H9 (cell line): ENCODE data around the gene SNAP47. TPM values are rescaled to one million over a fixed set of nuclear protein-coding genes. Genes with fewer than 3 reads are reported as not detected.

Experiments used
- DNase-seq: peaks from one replicate; pipeline ENCODE4 v3.0.0-alpha.2; 2017
- H2AFZ ChIP-seq: one replicate; pipeline ENCODE4 v1.6.1; 2013; ENCODE audit warnings: mild to moderate bottlenecking, low read length, control low read depth, moderate library complexity
- H2AK5ac ChIP-seq: 2 replicates; pipeline ENCODE4 v1.6.1; 2013; ENCODE audit warnings: low read length, control low read depth, mixed read lengths; ENCODE audit not compliant: insufficient read length
- H2BK120ac ChIP-seq: one replicate; pipeline ENCODE4 v1.6.1; 2013; ENCODE audit warnings: low read depth, mild to moderate bottlenecking, low read length, control low read depth, inconsistent platforms; ENCODE audit not compliant: poor library complexity, severe bottlenecking
- H2BK12ac ChIP-seq: 2 replicates; pipeline ENCODE4 v1.6.1; 2013; ENCODE audit warnings: low read length, control low read depth, mixed read lengths, low read depth; ENCODE audit not compliant: insufficient read length
- H2BK15ac ChIP-seq: 2 replicates; pipeline ENCODE4 v1.6.1; 2013; ENCODE audit warnings: low read depth, low read length, control low read depth
- H2BK20ac ChIP-seq: one replicate; pipeline ENCODE4 v1.6.1; 2013; ENCODE audit warnings: low read depth, mild to moderate bottlenecking, low read length, control low read depth, inconsistent platforms; ENCODE audit not compliant: poor library complexity, severe bottlenecking
- H2BK5ac ChIP-seq: 2 replicates; pipeline ENCODE4 v1.6.1; 2013; ENCODE audit warnings: low read length, control low read depth, mixed read lengths; ENCODE audit not compliant: insufficient read length
- H3K14ac ChIP-seq: 2 replicates; pipeline ENCODE4 v1.6.1; 2013; ENCODE audit warnings: low read length, control low read depth; ENCODE audit not compliant: insufficient read depth
- H3K18ac ChIP-seq: 2 replicates; pipeline ENCODE4 v1.6.1; 2013; ENCODE audit warnings: low read depth, mild to moderate bottlenecking, mixed read lengths, low read length, control low read depth; ENCODE audit not compliant: insufficient read length
- H3K23ac ChIP-seq: 2 replicates; pipeline ENCODE4 v1.6.1; 2013; ENCODE audit warnings: low read length, control low read depth, mixed read lengths, low read depth; ENCODE audit not compliant: insufficient read length
- H3K23me2 ChIP-seq: 2 replicates; pipeline ENCODE4 v1.6.1; 2013; ENCODE audit warnings: low read depth, mild to moderate bottlenecking, mixed read lengths, low read length, control low read depth; ENCODE audit not compliant: insufficient read length, poor library complexity, severe bottlenecking
- H3K27ac ChIP-seq: 2 replicates; pipeline ENCODE4 v1.5.1; 2013; ENCODE audit warnings: low read length, control low read depth, mixed read lengths, low read depth; ENCODE audit not compliant: insufficient read length
- H3K27me3 ChIP-seq: 2 replicates; pipeline ENCODE4 v1.6.1; 2013; ENCODE audit warnings: low read length, control low read depth, inconsistent platforms; ENCODE audit not compliant: insufficient read depth
- H3K4ac ChIP-seq: 2 replicates; pipeline ENCODE4 v1.6.1; 2013; ENCODE audit warnings: low read depth, mild to moderate bottlenecking, control low read depth, inconsistent platforms, low read length, moderate library complexity
- H3K4me1 ChIP-seq: 2 replicates; pipeline ENCODE4 v1.6.1; 2013; ENCODE audit warnings: low read length, control low read depth, inconsistent platforms; ENCODE audit not compliant: insufficient read depth
- H3K4me2 ChIP-seq: 2 replicates; pipeline ENCODE4 v1.6.1; 2013; ENCODE audit warnings: low read length, control low read depth, mixed read lengths; ENCODE audit not compliant: insufficient read length, insufficient read depth
- H3K56ac ChIP-seq: 2 replicates; pipeline ENCODE4 v1.6.1; 2013; ENCODE audit warnings: low read depth, mild to moderate bottlenecking, mixed read lengths, low read length, control low read depth; ENCODE audit not compliant: insufficient read length
- H3K79me1 ChIP-seq: 2 replicates; pipeline ENCODE4 v1.6.1; 2013; ENCODE audit warnings: low read depth, mild to moderate bottlenecking, moderate library complexity, low read length, control low read depth, inconsistent platforms; ENCODE audit not compliant: insufficient read depth, poor library complexity, severe bottlenecking
- H3K79me2 ChIP-seq: 2 replicates; pipeline ENCODE4 v1.6.1; 2013; ENCODE audit warnings: low read length, control low read depth, inconsistent platforms; ENCODE audit not compliant: insufficient read depth
- H3K9ac ChIP-seq: 2 replicates; pipeline ENCODE4 v1.6.1; 2013; ENCODE audit warnings: low read length, control low read depth, mixed read lengths; ENCODE audit not compliant: insufficient read length; ENCODE audit errors: extremely low read depth
- H3K9me3 ChIP-seq: one replicate; pipeline ENCODE4 v1.6.1; 2013; ENCODE audit warnings: low read depth, low read length, inconsistent platforms; ENCODE audit not compliant: control insufficient read depth
- H3T11ph ChIP-seq: one replicate; pipeline ENCODE4 v1.6.1; 2013; ENCODE audit warnings: mild to moderate bottlenecking, low read length, control low read depth, inconsistent platforms
- H4K20me1 ChIP-seq: one replicate; pipeline ENCODE4 v1.6.1; 2013; ENCODE audit not compliant: control insufficient read depth, insufficient read length, insufficient read depth
- H4K5ac ChIP-seq: 2 replicates; pipeline ENCODE4 v1.6.1; 2013; ENCODE audit warnings: low read depth, mild to moderate bottlenecking, mixed read lengths, low read length, control low read depth; ENCODE audit not compliant: insufficient read length
- H4K8ac ChIP-seq: replicated peaks from 2 replicates; pipeline ENCODE4 v1.6.1; 2013; ENCODE audit warnings: low read length, control low read depth, mixed read lengths, low read depth; ENCODE audit not compliant: insufficient read length
- H4K91ac ChIP-seq: 2 replicates; pipeline ENCODE4 v1.6.1; 2013; ENCODE audit warnings: low read depth, mild to moderate bottlenecking, moderate library complexity, mixed read lengths, low read length, control low read depth; ENCODE audit not compliant: insufficient read length
- H3K27ac Mint-ChIP-seq, 3 experiments: 2 replicates in 2 of 3; 3 replicates in 1 of 3; pipeline ENCODE4 v1.8.0; 2020 to 2021; ENCODE audit warnings: mixed read lengths in 3 of 3, mild to moderate bottlenecking in 1 of 3, moderate library complexity in 1 of 3
- H3K27me3 Mint-ChIP-seq: 2 replicates; pipeline ENCODE4 v1.8.0; 2021; ENCODE audit warnings: low read depth, mild to moderate bottlenecking, moderate library complexity, mixed read lengths
- H3K36me3 Mint-ChIP-seq, 3 experiments: 2 replicates in 2 of 3; 3 replicates in 1 of 3; pipeline ENCODE4 v1.8.0; 2020 to 2021; ENCODE audit warnings: low read depth in 3 of 3, mixed read lengths in 3 of 3; ENCODE audit not compliant: insufficient read depth in 1 of 3
- H3K4me1 Mint-ChIP-seq, 2 experiments: 2 replicates each; pipeline ENCODE4 v1.8.0; 2020; ENCODE audit warnings: mixed read lengths in 2 of 2
- H3K4me3 Mint-ChIP-seq, 2 experiments: 2 replicates in 1 of 2; 3 replicates in 1 of 2; pipeline ENCODE4 v1.8.0; 2020 to 2021; ENCODE audit warnings: mild to moderate bottlenecking in 2 of 2, mixed read lengths in 2 of 2, moderate library complexity in 1 of 2
- H3K9me3 Mint-ChIP-seq, 2 experiments: 2 replicates in 1 of 2; 3 replicates in 1 of 2; pipeline ENCODE4 v1.8.0; 2020; ENCODE audit warnings: mild to moderate bottlenecking in 2 of 2, mixed read lengths in 2 of 2, moderate library complexity in 1 of 2
- WGBS: extraction: QIAGEN DNeasy Blood & Tissue Kit; methylation state at CpG from one replicate; pipeline ENCODE4 v1.1.7; 2013; ENCODE audit warnings: missing lambda C conversion rate, low lambda C conversion rate, mixed read lengths; ENCODE audit not compliant: insufficient read length; ENCODE audit errors: extremely low coverage; 5-methylcytosine and 5-hydroxymethylcytosine counted together
- total RNA-seq: library from RNA; stranded (reverse); gene quantifications from 2 replicates; pipeline ENCODE4 v1.2.1, GENCODE V29; 2021
- TF ChIP-seq, protein P1 (sequence below): fragments of 200-600 bp; sonication (generic); conservative IDR thresholded peaks from 3 replicates; pipeline ENCODE4 v1.8.0; 2021; ENCODE audit warnings: antibody characterized with exemption, mild to moderate bottlenecking

SNAP47 gene
- total RNA-seq, 1 experiment from 2014 or later, result 44.1 TPM

DNA sequence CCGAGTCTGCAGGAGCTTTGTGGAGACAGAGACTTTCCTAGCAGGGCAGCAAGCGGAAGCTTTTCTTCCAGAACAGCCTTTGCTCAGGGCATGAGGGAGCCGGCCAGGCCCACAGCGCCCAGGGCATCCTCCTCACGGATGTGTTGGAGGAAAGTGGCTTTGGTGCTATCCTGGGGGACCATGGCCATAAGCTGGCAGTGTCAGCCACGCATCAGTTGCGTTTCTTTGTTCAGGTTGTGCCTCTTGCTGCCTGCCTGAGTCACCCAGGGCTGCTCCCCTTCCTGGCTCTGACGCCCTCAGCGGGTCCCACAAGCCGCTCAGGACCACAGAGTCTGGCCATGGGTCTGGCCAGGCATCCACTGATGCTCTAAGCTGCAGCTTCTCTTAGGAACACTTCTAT lies 40.6 kb downstream of the SNAP47 start:
- no peak for DNase-seq
- no peaks in the 10 kb centered on the region for H3K4me1 Mint-ChIP-seq
- Histone ChIP-seq H3K27ac (no peak overlapping the region), H3K4me1 (no peaks in the 10 kb centered on the region), H2BK5ac (no peak overlapping the region), H2BK20ac (no peak overlapping the region), H3K9me3 (no peaks in the 10 kb centered on the region), H2AK5ac (no peak overlapping the region), H3K56ac (no peak overlapping the region), H3K79me2 (no peaks in the 10 kb centered on the region), H2AFZ (no peak overlapping the region), H3K18ac (no peak overlapping the region), H3T11ph (no peak overlapping the region), H2BK15ac (no peak overlapping the region), H2BK120ac (no peak overlapping the region), H3K27me3 (no peaks in the 10 kb centered on the region), H3K4me2 (no peak overlapping the region), H4K91ac (no peak overlapping the region), H4K20me1 (no peaks in the 10 kb centered on the region), H4K8ac (no peak overlapping the region), H3K23me2 (no peaks in the 10 kb centered on the region), H3K14ac (no peak overlapping the region), H2BK12ac (no peak overlapping the region), H3K79me1 (no peaks in the 10 kb centered on the region), H4K5ac (no peak overlapping the region), H3K4ac (no peak overlapping the region), H3K23ac (no peak overlapping the region), H3K9ac (no peak overlapping the region)
- no peaks in the 10 kb centered on the region for H3K9me3 Mint-ChIP-seq
- H3K27me3 Mint-ChIP-seq, result no peaks in the 10 kb centered on the region
- TF ChIP-seq, protein P1, sequence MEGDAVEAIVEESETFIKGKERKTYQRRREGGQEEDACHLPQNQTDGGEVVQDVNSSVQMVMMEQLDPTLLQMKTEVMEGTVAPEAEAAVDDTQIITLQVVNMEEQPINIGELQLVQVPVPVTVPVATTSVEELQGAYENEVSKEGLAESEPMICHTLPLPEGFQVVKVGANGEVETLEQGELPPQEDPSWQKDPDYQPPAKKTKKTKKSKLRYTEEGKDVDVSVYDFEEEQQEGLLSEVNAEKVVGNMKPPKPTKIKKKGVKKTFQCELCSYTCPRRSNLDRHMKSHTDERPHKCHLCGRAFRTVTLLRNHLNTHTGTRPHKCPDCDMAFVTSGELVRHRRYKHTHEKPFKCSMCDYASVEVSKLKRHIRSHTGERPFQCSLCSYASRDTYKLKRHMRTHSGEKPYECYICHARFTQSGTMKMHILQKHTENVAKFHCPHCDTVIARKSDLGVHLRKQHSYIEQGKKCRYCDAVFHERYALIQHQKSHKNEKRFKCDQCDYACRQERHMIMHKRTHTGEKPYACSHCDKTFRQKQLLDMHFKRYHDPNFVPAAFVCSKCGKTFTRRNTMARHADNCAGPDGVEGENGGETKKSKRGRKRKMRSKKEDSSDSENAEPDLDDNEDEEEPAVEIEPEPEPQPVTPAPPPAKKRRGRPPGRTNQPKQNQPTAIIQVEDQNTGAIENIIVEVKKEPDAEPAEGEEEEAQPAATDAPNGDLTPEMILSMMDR, result no peak
- WGBS, result no CpG with 5 or more reads among the region's 10 CpGs
- H3K27ac Mint-ChIP-seq, result no peak overlapping the region
- no peak overlapping the region for H3K4me3 Mint-ChIP-seq
- H3K36me3 Mint-ChIP-seq, result peaks cover 2 to 22% (median 16%) of the 10 kb centered on the region in 3 experiments; a peak in 5 of 7 replicates
